Fibroblast of villous mesenchyme (primary cell): ENCODE data around the gene KCNK15. TPM values are rescaled to one million over a fixed set of nuclear protein-coding genes. Genes with fewer than 3 reads are reported as not detected.

ENCODE experiments used
- DNase-seq: peaks from one replicate; pipeline ENCODE4 v3.0.0-alpha.2; 2010; ENCODE audit warnings: low read depth
- H3K4me3 ChIP-seq: 2 replicates; pipeline ENCODE4 v1.5.1; 2011; ENCODE audit warnings: low read depth, mild to moderate bottlenecking, low read length
- CTCF ChIP-seq: IDR thresholded peaks from 2 replicates; pipeline ENCODE4 v1.5.1; 2012; ENCODE audit warnings: low read depth, mild to moderate bottlenecking, low read length; ENCODE audit not compliant: insufficient read depth
- total RNA-seq: library from RNA; depleted of rRNA; stranded (reverse); fragments of >200 nt; gene quantifications from 2 replicates; pipeline ENCODE4 v1.2.3, GENCODE V29; 2012

KCNK15 gene
- total RNA-seq, 1 donor: 1.7 TPM

GRCh38 chr20:44747166-44748004 lies 1.7 kb downstream of the KCNK15 start:
- peak; percentile 83 for TF ChIP-seq CTCF
- H3K4me3 ChIP-seq: no peak overlapping the region
- peak; percentile 62 for DNase-seq

GRCh38 chr20:44748005-44748370 lies 2.3 kb downstream of the KCNK15 start:
- DNase-seq: no peak
- no peak for TF ChIP-seq CTCF

GRCh38 chr20:44750081-44750805 lies 4.6 kb downstream of the KCNK15 start:
- no peak overlapping the region for H3K4me3 ChIP-seq
- peak; percentile 3 for TF ChIP-seq CTCF
- no peak for DNase-seq

More at GRCh38 chr20:44748005-44748370, 2.3 kb downstream of the KCNK15 start:
- no peak overlapping the region for H3K4me3 ChIP-seq

GRCh38 chr20:44752099-44752931 lies 6.7 kb downstream of the KCNK15 start:
- no peak overlapping the region for H3K4me3 ChIP-seq
- no peak for TF ChIP-seq CTCF
- no peak for DNase-seq

GRCh38 chr20:44754554-44754953 lies 8.9 kb downstream of the KCNK15 start:
- no peak for DNase-seq
- no peak for TF ChIP-seq CTCF
- H3K4me3 ChIP-seq: no peak overlapping the region

GRCh38 chr20:44756011-44756688 lies 10.5 kb downstream of the KCNK15 start:
- TF ChIP-seq CTCF: no peak
- no peak overlapping the region for H3K4me3 ChIP-seq
- DNase-seq: no peak
